ENCODE data around the gene LYPD3. TPM values are rescaled to one million over a fixed set of nuclear protein-coding genes. Genes with fewer than 3 reads are reported as not detected.

Gene LYPD3
- total RNA-seq, 6 experiments from 2014 or later, result 0.17 to 0.35 (median 0.22) TPM

- H3K36me3 Mint-ChIP-seq (ENCODE audit: low read depth), result no peaks in the 10 kb centered on the region
- no peak overlapping the region for H3K4me3 Mint-ChIP-seq
- peaks cover 20% of the 10 kb centered on the region for H3K27me3 Mint-ChIP-seq (ENCODE audit: insufficient read depth)
- H3K27ac Mint-ChIP-seq, result no peak overlapping the region
- H3K4me1 Mint-ChIP-seq (ENCODE audit: low read depth), result peaks cover 17% of the 10 kb centered on the region
- no peaks in the 10 kb centered on the region for H3K9me3 Mint-ChIP-seq
- no peak for DNase-seq
- no peak for TF ChIP-seq CTCF (IDR thresholded peaks at IDR 0.05)
Observed at GRCh38 chr19:43423779-43424178, 41.6 kb downstream of the LYPD3 start.

- no peak for DNase-seq
- Mint-ChIP-seq H3K27me3 (ENCODE audit: insufficient read depth) (peaks cover 29% of the 10 kb centered on the region), H3K27ac (no peak overlapping the region), H3K4me3 (no peak overlapping the region), H3K36me3 (ENCODE audit: low read depth) (no peaks in the 10 kb centered on the region), H3K9me3 (no peaks in the 10 kb centered on the region), H3K4me1 (ENCODE audit: low read depth) (peaks cover 17% of the 10 kb centered on the region)
- no peak for TF ChIP-seq CTCF (IDR thresholded peaks at IDR 0.05)
Observed at GRCh38 chr19:43422689-43423066, 42.7 kb downstream of the LYPD3 start.

- H3K27me3 Mint-ChIP-seq (ENCODE audit: insufficient read depth), result peaks cover 29% of the 10 kb centered on the region
- no peak for TF ChIP-seq CTCF (IDR thresholded peaks at IDR 0.05)
- no peaks in the 10 kb centered on the region for H3K9me3 Mint-ChIP-seq
- no peak overlapping the region for H3K27ac Mint-ChIP-seq
- no peaks in the 10 kb centered on the region for H3K36me3 Mint-ChIP-seq (ENCODE audit: low read depth)
- no peak overlapping the region for H3K4me3 Mint-ChIP-seq
- DNase-seq, result no peak
- H3K4me1 Mint-ChIP-seq (ENCODE audit: low read depth), result peaks cover 17% of the 10 kb centered on the region
Observed at GRCh38 chr19:43422000-43422688, 43.3 kb downstream of the LYPD3 start.

GRCh38 chr19:43420954-43421353 is 44.5 kb downstream of the LYPD3 start:
- H3K4me1 Mint-ChIP-seq (ENCODE audit: low read depth), result peaks cover 13% of the 10 kb centered on the region
- peaks cover 27% of the 10 kb centered on the region for H3K27me3 Mint-ChIP-seq (ENCODE audit: insufficient read depth)
- no peak for TF ChIP-seq CTCF (IDR thresholded peaks at IDR 0.05)
- H3K27ac Mint-ChIP-seq, result no peak overlapping the region
- H3K36me3 Mint-ChIP-seq (ENCODE audit: low read depth), result no peaks in the 10 kb centered on the region
- no peak for DNase-seq
- no peaks in the 10 kb centered on the region for H3K9me3 Mint-ChIP-seq
- H3K4me3 Mint-ChIP-seq, result no peak overlapping the region

GRCh38 chr19:43416951-43417623 is 48.3 kb downstream of the LYPD3 start:
- no peak for DNase-seq
- Mint-ChIP-seq H3K36me3 (ENCODE audit: low read depth) (no peaks in the 10 kb centered on the region), H3K4me1 (ENCODE audit: low read depth) (no peaks in the 10 kb centered on the region), H3K9me3 (peaks cover 10% of the 10 kb centered on the region), H3K27me3 (ENCODE audit: insufficient read depth) (peaks cover 37% of the 10 kb centered on the region), H3K4me3 (no peak overlapping the region), H3K27ac (no peak overlapping the region)
- TF ChIP-seq CTCF (IDR thresholded peaks at IDR 0.05), result no peak

Measured in HFFc6 (cell line).